Esophagus muscularis mucosa (tissue), 4 donors: ENCODE measurements around the gene PHLDA1. TPM values are rescaled to one million over a fixed set of nuclear protein-coding genes. Genes with fewer than 3 reads are reported as not detected.

Source experiments
- DNase-seq: peaks from one replicate; pipeline ENCODE4 v3.0.0-alpha.2; 2017; ENCODE audit errors: extremely low spot score
- H3K27ac ChIP-seq, 4 donors: fragments of 200-600 bp; sonication (generic); replicated peaks in 1 of 4; 1 replicate in 3 of 4; 2 replicates in 1 of 4; pipeline ENCODE4 v1.5.1; 2016 to 2019; ENCODE audit warnings: mild to moderate bottlenecking in 1 of 4
- H3K27me3 ChIP-seq, 4 donors: fragments of 200-600 bp; sonication (generic); one replicate each; pipeline versions ENCODE4 v1.5.1 to v1.6.0; 2016 to 2019
- H3K36me3 ChIP-seq, 4 donors: fragments of 200-600 bp; sonication (generic); one replicate each; pipeline ENCODE4 v1.5.1; 2016 to 2019
- H3K4me1 ChIP-seq, 4 donors: fragments of 200-600 bp; sonication (generic); one replicate each; pipeline ENCODE4 v1.5.1; 2016 to 2019
- H3K4me3 ChIP-seq, 4 donors: fragments of 200-600 bp; sonication (generic); 1 replicate in 2 of 4; 2 replicates in 2 of 4; pipeline ENCODE4 v1.5.1; 2016 to 2019; ENCODE audit warnings: mild to moderate bottlenecking in 4 of 4, moderate library complexity in 1 of 4
- H3K9me3 ChIP-seq, 4 donors: fragments of 200-600 bp; sonication (generic); 1 replicate in 3 of 4; 2 replicates in 1 of 4; pipeline ENCODE4 v1.5.1; 2016 to 2019
- EP300 ChIP-seq: sonication (generic); formaldehyde crosslinking; IDR thresholded peaks from one replicate; pipeline ENCODE4 v1.6.1; 2017; ENCODE audit warnings: antibody characterized with exemption
- POLR2A ChIP-seq: fragments of 450-650 bp; IDR thresholded peaks from one replicate; pipeline ENCODE4 v1.6.1; 2017; ENCODE audit warnings: antibody characterized with exemption, moderate library complexity, mild to moderate bottlenecking, low read depth
- POLR2AphosphoS5 ChIP-seq, 2 donors: sonication (generic); formaldehyde crosslinking; IDR thresholded peaks; one replicate each; pipeline ENCODE4 v1.6.1; 2017; ENCODE audit warnings: antibody characterized with exemption in 2 of 2
- WGBS: methylation state at CpG from one replicate; pipeline ENCODE4 v1.1.5; 2018; 5-methylcytosine and 5-hydroxymethylcytosine counted together
- intact Hi-C: fragments of 100-400 bp; cut with DNase I; formaldehyde crosslinking; loops from one replicate; pipeline ENCODE4 v1.15.1; 2023
- total RNA-seq, 4 donors: library from RNA; depleted of rRNA; stranded (reverse); fragments of >200 nt; gene quantifications; one replicate each; pipeline versions ENCODE4 v1.1.0 to v1.2.1, GENCODE V29; 2016
- TF ChIP-seq, protein P1 (sequence below), 3 experiments: fragments of 200-600 bp in 2 of 3; fragments of 450-650 bp in 1 of 3; sonication (generic) in 2 of 3; IDR thresholded peaks; one replicate each; pipeline ENCODE4 v1.5.1; 2017 to 2019; ENCODE audit warnings: antibody characterized with exemption in 3 of 3, mild to moderate bottlenecking in 2 of 3, moderate library complexity in 1 of 3

PHLDA1 gene
- total RNA-seq, 4 donors from 2014 or later, result 5.0 to 25.3 (median 6.1) TPM

DNA sequence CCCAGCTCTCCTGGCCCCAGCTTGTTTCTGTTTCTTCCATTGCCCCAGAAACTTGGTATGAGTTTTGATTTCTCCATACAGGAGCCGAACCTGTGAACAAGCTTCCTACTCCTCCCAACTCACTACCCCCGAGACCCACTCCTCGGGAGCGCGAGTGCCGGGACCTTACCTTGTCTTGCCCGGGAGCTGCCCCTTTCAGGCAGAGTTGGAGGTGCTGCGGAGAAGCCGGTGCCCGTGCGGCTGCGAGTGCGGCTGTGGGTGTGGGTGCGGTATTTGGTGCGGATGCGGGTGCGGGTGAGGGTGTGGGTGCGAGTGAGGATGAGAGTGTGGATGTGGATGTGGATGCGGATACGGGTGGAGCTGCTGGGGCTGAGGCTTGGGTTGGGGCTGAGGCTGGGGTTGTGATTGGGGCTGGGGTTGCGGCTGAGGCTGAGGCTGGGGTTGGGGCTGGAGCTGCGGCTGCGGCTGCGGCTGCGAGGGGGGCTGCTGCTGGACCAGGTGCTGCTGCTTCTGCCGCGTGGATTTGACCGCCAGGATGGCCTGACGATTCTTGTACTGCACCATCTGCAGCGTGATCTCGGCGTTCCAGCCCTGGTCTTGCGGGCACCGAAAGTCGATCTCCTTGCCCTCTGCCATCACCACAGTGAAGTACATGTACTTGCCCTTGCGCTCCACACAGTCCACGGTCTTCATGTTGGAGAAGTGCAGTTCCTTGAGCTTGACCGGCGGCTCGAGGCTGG, 1.1 kb downstream of the PHLDA1 start:
- H3K4me1 ChIP-seq, result peaks cover 0 to 37% (median 36%) of the 10 kb centered on the region in 4 donors
- intact Hi-C loops, result loop anchor here (5.0 to 10.0 kb wide), 3 partner anchors 53 to 317 kb away; partner anchors contain the start of gene BBS10
- H3K27ac ChIP-seq, result peak overlapping the region; percentile 93 to 97 (median 96)
- no peak for TF ChIP-seq POLR2A
- no peak for TF ChIP-seq POLR2AphosphoS5 (IDR thresholded peaks at IDR 0.05)
- TF ChIP-seq, protein P1, sequence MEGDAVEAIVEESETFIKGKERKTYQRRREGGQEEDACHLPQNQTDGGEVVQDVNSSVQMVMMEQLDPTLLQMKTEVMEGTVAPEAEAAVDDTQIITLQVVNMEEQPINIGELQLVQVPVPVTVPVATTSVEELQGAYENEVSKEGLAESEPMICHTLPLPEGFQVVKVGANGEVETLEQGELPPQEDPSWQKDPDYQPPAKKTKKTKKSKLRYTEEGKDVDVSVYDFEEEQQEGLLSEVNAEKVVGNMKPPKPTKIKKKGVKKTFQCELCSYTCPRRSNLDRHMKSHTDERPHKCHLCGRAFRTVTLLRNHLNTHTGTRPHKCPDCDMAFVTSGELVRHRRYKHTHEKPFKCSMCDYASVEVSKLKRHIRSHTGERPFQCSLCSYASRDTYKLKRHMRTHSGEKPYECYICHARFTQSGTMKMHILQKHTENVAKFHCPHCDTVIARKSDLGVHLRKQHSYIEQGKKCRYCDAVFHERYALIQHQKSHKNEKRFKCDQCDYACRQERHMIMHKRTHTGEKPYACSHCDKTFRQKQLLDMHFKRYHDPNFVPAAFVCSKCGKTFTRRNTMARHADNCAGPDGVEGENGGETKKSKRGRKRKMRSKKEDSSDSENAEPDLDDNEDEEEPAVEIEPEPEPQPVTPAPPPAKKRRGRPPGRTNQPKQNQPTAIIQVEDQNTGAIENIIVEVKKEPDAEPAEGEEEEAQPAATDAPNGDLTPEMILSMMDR (IDR thresholded peaks at IDR 0.05), result no peak
- no peak for TF ChIP-seq EP300
- no peaks in the 10 kb centered on the region for H3K27me3 ChIP-seq
- peak; percentile 93 for DNase-seq
- peak overlapping the region; percentile 68 to 86 (median 80) for H3K4me3 ChIP-seq
- no peaks in the 10 kb centered on the region for H3K36me3 ChIP-seq
- H3K9me3 ChIP-seq, result no peaks in the 10 kb centered on the region
- 1% methylated on average over 21 of the region's 40 CpGs for WGBS

DNA sequence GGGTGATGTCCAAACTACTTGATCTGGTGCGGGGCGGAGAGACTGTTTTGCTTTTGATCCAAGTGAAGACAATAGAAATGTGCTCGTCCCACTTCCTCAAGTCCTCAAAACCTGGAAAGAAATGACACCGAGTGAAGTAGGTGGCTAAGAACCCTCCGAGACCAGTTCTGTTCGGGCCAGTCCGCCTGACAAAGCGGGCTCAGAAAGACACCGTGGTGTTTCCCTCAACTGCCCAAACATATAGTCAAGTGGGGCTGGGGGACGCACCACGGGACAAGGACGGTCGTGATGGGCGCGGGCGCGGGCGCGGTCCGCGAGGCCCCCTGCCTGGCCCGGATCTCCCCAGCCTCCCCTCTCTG, 1.6 kb downstream of the PHLDA1 start:
- Histone ChIP-seq H3K4me3 (peak overlapping the region; percentile 68 to 86 (median 80)), H3K4me1 (peaks cover 0 to 37% (median 36%) of the 10 kb centered on the region in 4 donors), H3K9me3 (no peaks in the 10 kb centered on the region), H3K27me3 (no peaks in the 10 kb centered on the region), H3K27ac (peak overlapping the region; percentile 93 to 97 (median 96)), H3K36me3 (no peaks in the 10 kb centered on the region)
- intact Hi-C loops, result loop anchor here (5.0 to 10.0 kb wide), 4 partner anchors 53 to 317 kb away; partner anchors contain the start of gene BBS10
- 2% methylated on average over 21 of the region's 22 CpGs for WGBS
- peak in 1 of 2 donors; percentile 52 for TF ChIP-seq POLR2AphosphoS5 (IDR thresholded peaks at IDR 0.05)
- TF ChIP-seq, protein P1 (IDR thresholded peaks at IDR 0.05), result no peak
- no peak for TF ChIP-seq POLR2A
- TF ChIP-seq EP300, result no peak
- DNase-seq, result no peak

DNA sequence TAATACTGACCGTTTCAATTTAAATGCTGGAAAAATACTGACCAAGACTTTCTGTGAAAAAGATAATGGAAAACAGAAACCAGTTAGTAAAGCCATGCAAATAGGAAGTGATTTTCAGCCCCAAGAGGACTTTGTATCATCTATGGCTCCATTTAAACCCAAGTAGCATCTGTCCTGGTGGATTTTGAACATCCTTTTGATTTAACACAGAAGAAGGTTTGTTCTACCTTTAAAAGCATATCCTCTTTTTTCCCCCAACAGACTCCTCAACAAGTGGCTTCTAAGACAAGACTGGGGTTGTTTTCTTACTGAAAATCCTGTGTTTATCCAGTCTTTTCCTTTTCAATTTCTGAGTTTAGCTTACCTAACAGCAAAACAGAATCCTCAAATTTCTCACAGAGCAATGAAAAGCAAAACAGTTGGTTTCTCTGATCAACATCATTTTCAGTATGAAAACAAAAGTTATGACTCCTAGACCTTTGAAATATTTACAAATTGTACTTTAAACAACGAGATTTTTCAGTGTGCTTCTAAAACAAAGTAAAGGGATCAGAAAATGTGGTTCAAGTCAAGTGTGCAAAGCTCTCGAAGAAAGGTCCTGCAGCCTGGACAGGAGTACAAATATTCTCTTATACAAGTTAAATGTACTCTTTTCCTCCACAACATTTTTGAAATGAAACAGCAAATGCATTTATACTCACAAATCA, 2.9 kb downstream of the PHLDA1 start:
- WGBS, result 47% methylated on average over 3 of the region's 3 CpGs
- no peak for DNase-seq
- intact Hi-C loops, result loop anchor here (10.0 kb wide), 1 partner anchor 214 kb away; no protein-coding TSS in a partner anchor
- H3K27me3 ChIP-seq, result no peaks in the 10 kb centered on the region
- no peaks in the 10 kb centered on the region for H3K36me3 ChIP-seq
- peak overlapping the region; percentile 68 to 86 (median 80) for H3K4me3 ChIP-seq
- no peaks in the 10 kb centered on the region for H3K9me3 ChIP-seq
- peak overlapping the region in 3 of 4 donors; percentile 2 to 93 (median 4) for H3K27ac ChIP-seq
- TF ChIP-seq POLR2AphosphoS5 (IDR thresholded peaks at IDR 0.05), result no peak
- TF ChIP-seq, protein P1 (IDR thresholded peaks at IDR 0.05), result no peak
- TF ChIP-seq POLR2A, result no peak
- no peak for TF ChIP-seq EP300
- H3K4me1 ChIP-seq, result peaks cover 0 to 37% (median 36%) of the 10 kb centered on the region in 4 donors

DNA sequence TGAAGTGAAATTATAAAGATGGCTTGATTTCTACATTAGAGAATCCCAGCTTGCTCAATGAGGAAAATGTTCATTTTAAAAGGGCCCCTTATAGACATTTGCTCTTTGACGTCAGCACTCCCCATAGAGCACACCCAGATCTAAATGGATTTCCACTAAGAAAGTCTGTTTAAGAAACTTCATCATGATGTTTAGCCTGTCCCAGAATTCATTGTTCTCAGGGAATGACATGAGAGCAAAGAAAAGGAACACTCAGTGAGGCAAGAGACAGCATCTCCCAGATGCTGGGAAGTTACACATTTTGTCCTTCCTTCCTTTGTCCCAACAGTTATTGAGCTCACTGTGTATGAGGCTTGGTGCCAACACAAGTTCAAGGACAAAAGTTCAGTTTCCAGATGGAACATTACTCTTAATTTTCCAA, 4.9 kb downstream of the PHLDA1 start:
- no peaks in the 10 kb centered on the region for H3K27me3 ChIP-seq
- no peaks in the 10 kb centered on the region for H3K9me3 ChIP-seq
- WGBS, result 78% methylated on average over 1 of the region's 1 CpG
- intact Hi-C loops, result loop anchor here (10.0 kb wide), 1 partner anchor 212 kb away; no protein-coding TSS in a partner anchor
- TF ChIP-seq, protein P1 (IDR thresholded peaks at IDR 0.05), result no peak
- TF ChIP-seq POLR2AphosphoS5 (IDR thresholded peaks at IDR 0.05) (peak in 1 of 2 donors; percentile 53), EP300 (no peak)
- H3K36me3 ChIP-seq, result no peaks in the 10 kb centered on the region
- H3K27ac ChIP-seq, result peak overlapping the region in 1 of 4 donors; percentile 48
- no peak for DNase-seq
- H3K4me3 ChIP-seq, result no peak overlapping the region
- peaks cover 0 to 25% (median 23%) of the 10 kb centered on the region in 4 donors for H3K4me1 ChIP-seq
